HepG2 (cell line): Measurements from ENCODE around the gene CCL17. TPM values are rescaled to one million over a fixed set of nuclear protein-coding genes. Genes with fewer than 3 reads are reported as not detected.

ENCODE experiments used
- FOXK1 ChIP-seq: sonication (generic); formaldehyde crosslinking; IDR thresholded peaks from 2 replicates; pipeline ENCODE4 v1.4.0; 2020; ENCODE audit warnings: low read depth, missing genetic modification reagents, borderline replicate concordance
- KDM5B ChIP-seq: sonication (generic); formaldehyde crosslinking; IDR thresholded peaks from 2 replicates; pipeline ENCODE4 v1.4.0; 2020; ENCODE audit warnings: missing genetic modification reagents, mild to moderate bottlenecking, borderline replicate concordance
- TCF7L2 ChIP-seq: IDR thresholded peaks from 2 replicates; pipeline ENCODE4 v1.6.1; 2011; ENCODE audit warnings: mild to moderate bottlenecking, low read depth, low read length, moderate library complexity
- ZBTB21 ChIP-seq: sonication (generic); formaldehyde crosslinking; IDR thresholded peaks from 2 replicates; pipeline ENCODE4 v1.4.0; 2020; ENCODE audit warnings: missing genetic modification reagents
- ZMYM2 ChIP-seq: sonication (generic); formaldehyde crosslinking; IDR thresholded peaks from 2 replicates; pipeline ENCODE4 v1.8.0; 2022; ENCODE audit warnings: mild to moderate bottlenecking, missing genetic modification reagents
- polyA plus RNA-seq, 8 experiments: library from polyadenylated mRNA; depleted of rRNA in 3 of 8; stranded (reverse) in 7 of 8; unstranded in 1 of 8; fragments of >200 nt; fragmentation: Illumina TruSeq in 4 of 8; extraction: Trizol in 4 of 8; gene quantifications; 2 replicates each; pipeline versions ENCODE4 v1.2.1 to v1.2.3, GENCODE V29; 2011 to 2016; ENCODE audit warnings: low read depth in 4 of 8, missing spikeins in 1 of 8, mixed read lengths in 1 of 8; ENCODE audit not compliant: insufficient read depth in 1 of 8
- total RNA-seq, 5 experiments: library from RNA; depleted of rRNA; stranded (reverse); fragments of >200 nt; fragmentation: Illumina TruSeq; extraction: Trizol; gene quantifications; 2 replicates each; pipeline ENCODE4 v1.2.3, GENCODE V29; 2016; ENCODE audit warnings: low read depth in 1 of 5
- TF ChIP-seq, protein P1 (sequence below): sonication (generic); formaldehyde crosslinking; IDR thresholded peaks from 2 replicates; pipeline ENCODE4 v1.4.0; 2020; ENCODE audit warnings: missing genetic modification reagents, borderline replicate concordance
- TF ChIP-seq, protein P2 (sequence below): sonication (generic); formaldehyde crosslinking; IDR thresholded peaks from 2 replicates; pipeline ENCODE4 v1.5.1; 2020; ENCODE audit warnings: missing genetic modification reagents, mild to moderate bottlenecking, borderline replicate concordance
- TF ChIP-seq, protein P3 (sequence below): sonication (generic); formaldehyde crosslinking; IDR thresholded peaks from 2 replicates; pipeline ENCODE4 v1.4.0; 2020; ENCODE audit warnings: missing genetic modification reagents, borderline replicate concordance

The CCL17 gene
- total and polyA plus RNA-seq, 2 of the 13 experiments (the other 11 are each of a cell fraction or from before 2014, with no cell fraction given): not detected

DNA sequence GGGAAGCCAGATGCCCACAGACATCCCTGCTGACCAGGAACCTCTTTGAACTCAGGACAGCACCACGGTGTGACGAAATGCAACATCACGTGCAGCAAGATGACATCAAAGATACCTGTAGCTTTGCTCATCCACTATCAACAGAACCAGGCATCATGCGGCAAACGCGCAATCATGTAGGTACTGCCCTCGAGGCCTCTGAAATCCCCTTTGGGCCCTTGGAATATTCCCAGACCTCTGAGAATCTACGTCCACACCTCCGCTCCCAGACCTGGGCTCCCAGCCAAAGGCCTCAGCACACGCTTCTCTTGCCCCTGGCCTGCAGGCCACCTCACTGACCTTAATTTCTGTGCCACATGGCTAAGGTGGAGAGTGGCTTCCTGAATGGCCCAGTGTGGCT, 25.0 kb upstream of the CCL17 start (continued):
- TF ChIP-seq, protein P1, sequence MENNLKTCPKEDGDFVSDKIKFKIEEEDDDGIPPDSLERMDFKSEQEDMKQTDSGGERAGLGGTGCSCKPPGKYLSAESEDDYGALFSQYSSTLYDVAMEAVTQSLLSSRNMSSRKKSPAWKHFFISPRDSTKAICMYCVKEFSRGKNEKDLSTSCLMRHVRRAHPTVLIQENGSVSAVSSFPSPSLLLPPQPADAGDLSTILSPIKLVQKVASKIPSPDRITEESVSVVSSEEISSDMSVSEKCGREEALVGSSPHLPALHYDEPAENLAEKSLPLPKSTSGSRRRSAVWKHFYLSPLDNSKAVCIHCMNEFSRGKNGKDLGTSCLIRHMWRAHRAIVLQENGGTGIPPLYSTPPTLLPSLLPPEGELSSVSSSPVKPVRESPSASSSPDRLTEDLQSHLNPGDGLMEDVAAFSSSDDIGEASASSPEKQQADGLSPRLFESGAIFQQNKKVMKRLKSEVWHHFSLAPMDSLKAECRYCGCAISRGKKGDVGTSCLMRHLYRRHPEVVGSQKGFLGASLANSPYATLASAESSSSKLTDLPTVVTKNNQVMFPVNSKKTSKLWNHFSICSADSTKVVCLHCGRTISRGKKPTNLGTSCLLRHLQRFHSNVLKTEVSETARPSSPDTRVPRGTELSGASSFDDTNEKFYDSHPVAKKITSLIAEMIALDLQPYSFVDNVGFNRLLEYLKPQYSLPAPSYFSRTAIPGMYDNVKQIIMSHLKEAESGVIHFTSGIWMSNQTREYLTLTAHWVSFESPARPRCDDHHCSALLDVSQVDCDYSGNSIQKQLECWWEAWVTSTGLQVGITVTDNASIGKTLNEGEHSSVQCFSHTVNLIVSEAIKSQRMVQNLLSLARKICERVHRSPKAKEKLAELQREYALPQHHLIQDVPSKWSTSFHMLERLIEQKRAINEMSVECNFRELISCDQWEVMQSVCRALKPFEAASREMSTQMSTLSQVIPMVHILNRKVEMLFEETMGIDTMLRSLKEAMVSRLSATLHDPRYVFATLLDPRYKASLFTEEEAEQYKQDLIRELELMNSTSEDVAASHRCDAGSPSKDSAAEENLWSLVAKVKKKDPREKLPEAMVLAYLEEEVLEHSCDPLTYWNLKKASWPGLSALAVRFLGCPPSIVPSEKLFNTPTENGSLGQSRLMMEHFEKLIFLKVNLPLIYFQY (CRISPR knock-in tag): no peak
- TF ChIP-seq ZBTB21 (CRISPR knock-in tag) (peak; percentile 56; the same call in 1 of the 2 replicates), TCF7L2 (no peak), KDM5B (CRISPR knock-in tag) (0 out of 2 replicates have a peak, but pooled peaks have one; percentile 39), FOXK1 (CRISPR knock-in tag) (no peak), ZMYM2 (CRISPR knock-in tag) (no peak)
- TF ChIP-seq, protein P2, sequence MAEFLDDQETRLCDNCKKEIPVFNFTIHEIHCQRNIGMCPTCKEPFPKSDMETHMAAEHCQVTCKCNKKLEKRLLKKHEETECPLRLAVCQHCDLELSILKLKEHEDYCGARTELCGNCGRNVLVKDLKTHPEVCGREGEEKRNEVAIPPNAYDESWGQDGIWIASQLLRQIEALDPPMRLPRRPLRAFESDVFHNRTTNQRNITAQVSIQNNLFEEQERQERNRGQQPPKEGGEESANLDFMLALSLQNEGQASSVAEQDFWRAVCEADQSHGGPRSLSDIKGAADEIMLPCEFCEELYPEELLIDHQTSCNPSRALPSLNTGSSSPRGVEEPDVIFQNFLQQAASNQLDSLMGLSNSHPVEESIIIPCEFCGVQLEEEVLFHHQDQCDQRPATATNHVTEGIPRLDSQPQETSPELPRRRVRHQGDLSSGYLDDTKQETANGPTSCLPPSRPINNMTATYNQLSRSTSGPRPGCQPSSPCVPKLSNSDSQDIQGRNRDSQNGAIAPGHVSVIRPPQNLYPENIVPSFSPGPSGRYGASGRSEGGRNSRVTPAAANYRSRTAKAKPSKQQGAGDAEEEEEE: no peak
- TF ChIP-seq, protein P3, sequence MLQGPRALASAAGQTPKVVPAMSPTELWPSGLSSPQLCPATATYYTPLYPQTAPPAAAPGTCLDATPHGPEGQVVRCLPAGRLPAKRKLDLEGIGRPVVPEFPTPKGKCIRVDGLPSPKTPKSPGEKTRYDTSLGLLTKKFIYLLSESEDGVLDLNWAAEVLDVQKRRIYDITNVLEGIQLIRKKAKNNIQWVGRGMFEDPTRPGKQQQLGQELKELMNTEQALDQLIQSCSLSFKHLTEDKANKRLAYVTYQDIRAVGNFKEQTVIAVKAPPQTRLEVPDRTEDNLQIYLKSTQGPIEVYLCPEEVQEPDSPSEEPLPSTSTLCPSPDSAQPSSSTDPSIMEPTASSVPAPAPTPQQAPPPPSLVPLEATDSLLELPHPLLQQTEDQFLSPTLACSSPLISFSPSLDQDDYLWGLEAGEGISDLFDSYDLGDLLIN (CRISPR knock-in tag): 0 out of 2 replicates have a peak, but pooled peaks have one; percentile 17
